Trophoblast cell (in vitro differentiated cells and primary cell): ENCODE data around the gene MRM3.

Experiments
- DNase-seq, 2 donors: peaks; one replicate each; pipeline ENCODE4 v3.0.0-alpha.2; 2016
- H2AFZ ChIP-seq: 2 replicates; pipeline ENCODE4 v1.6.1; 2013; ENCODE audit warnings: low read length, moderate library complexity, mild to moderate bottlenecking; ENCODE audit not compliant: insufficient read depth, poor library complexity
- H2AK5ac ChIP-seq: 2 replicates; pipeline ENCODE4 v1.6.1; 2013; ENCODE audit warnings: mild to moderate bottlenecking, low read length
- H2BK120ac ChIP-seq: 2 replicates; pipeline ENCODE4 v1.6.1; 2013; ENCODE audit warnings: low read length, mild to moderate bottlenecking, moderate library complexity; ENCODE audit not compliant: insufficient read depth, poor library complexity
- H2BK12ac ChIP-seq: 2 replicates; pipeline ENCODE4 v1.6.1; 2013; ENCODE audit warnings: mild to moderate bottlenecking, low read length, moderate library complexity
- H2BK5ac ChIP-seq: 2 replicates; pipeline ENCODE4 v1.6.1; 2013; ENCODE audit warnings: low read length, low read depth, moderate library complexity, mild to moderate bottlenecking; ENCODE audit not compliant: poor library complexity
- H3K14ac ChIP-seq: 2 replicates; pipeline ENCODE4 v1.6.1; 2013; ENCODE audit warnings: mild to moderate bottlenecking, low read length
- H3K18ac ChIP-seq: 2 replicates; pipeline ENCODE4 v1.6.1; 2013; ENCODE audit warnings: mild to moderate bottlenecking, low read length
- H3K23ac ChIP-seq: 2 replicates; pipeline ENCODE4 v1.6.1; 2013; ENCODE audit warnings: low read length
- H3K27ac ChIP-seq: 2 replicates; pipeline ENCODE4 v1.5.1; 2013; ENCODE audit warnings: low read depth, mild to moderate bottlenecking, inconsistent platforms, low read length, moderate library complexity
- H3K27me3 ChIP-seq: 2 replicates; pipeline ENCODE4 v1.6.1; 2013; ENCODE audit warnings: inconsistent platforms, mild to moderate bottlenecking, low read length, moderate library complexity; ENCODE audit not compliant: insufficient read depth
- H3K36me3 ChIP-seq, 2 experiments: 1 replicate in 1 of 2; 2 replicates in 1 of 2; pipeline ENCODE4 v1.6.1; 2013; ENCODE audit warnings: low read length in 2 of 2, mild to moderate bottlenecking in 2 of 2, moderate library complexity in 1 of 2; ENCODE audit not compliant: insufficient read depth in 2 of 2, control insufficient read depth in 1 of 2
- H3K4ac ChIP-seq: 2 replicates; pipeline ENCODE4 v1.6.1; 2013; ENCODE audit warnings: low read depth, mild to moderate bottlenecking, low read length, moderate library complexity
- H3K4me1 ChIP-seq, 2 experiments: 1 replicate in 1 of 2; 2 replicates in 1 of 2; pipeline ENCODE4 v1.6.1; 2013; ENCODE audit warnings: low read length in 2 of 2, mild to moderate bottlenecking in 2 of 2, moderate library complexity in 1 of 2; ENCODE audit not compliant: insufficient read depth in 2 of 2, control insufficient read depth in 1 of 2
- H3K4me2 ChIP-seq: 2 replicates; pipeline ENCODE4 v1.6.1; 2013; ENCODE audit warnings: inconsistent platforms, mild to moderate bottlenecking, low read length, moderate library complexity
- H3K4me3 ChIP-seq: 2 replicates; pipeline ENCODE4 v1.5.1; 2013; ENCODE audit warnings: mild to moderate bottlenecking, low read depth, low read length, inconsistent platforms
- H3K79me1 ChIP-seq: one replicate; pipeline ENCODE4 v1.6.1; 2013; ENCODE audit warnings: low read length
- H3K79me2 ChIP-seq: 2 replicates; pipeline ENCODE4 v1.6.1; 2013; ENCODE audit warnings: low read length, mild to moderate bottlenecking; ENCODE audit not compliant: control insufficient read depth, insufficient read depth, poor library complexity
- H3K9ac ChIP-seq: 2 replicates; pipeline ENCODE4 v1.6.1; 2013; ENCODE audit warnings: mild to moderate bottlenecking, low read length
- H3K9me3 ChIP-seq: 2 replicates; pipeline ENCODE4 v1.6.1; 2013; ENCODE audit warnings: low read depth, mild to moderate bottlenecking, control low read depth, inconsistent platforms, low read length; ENCODE audit not compliant: insufficient read depth
- H4K12ac ChIP-seq: 2 replicates; pipeline ENCODE4 v1.6.1; 2013; ENCODE audit warnings: low read depth, mild to moderate bottlenecking, low read length, moderate library complexity
- H4K8ac ChIP-seq: 2 replicates; pipeline ENCODE4 v1.6.1; 2013; ENCODE audit warnings: low read depth, mild to moderate bottlenecking, low read length, moderate library complexity
- H4K91ac ChIP-seq: one replicate; pipeline ENCODE4 v1.6.1; 2013; ENCODE audit warnings: low read depth, mild to moderate bottlenecking, low read length, moderate library complexity
- WGBS: extraction: QIAGEN DNeasy Blood & Tissue Kit; methylation state at CpG from one replicate; pipeline ENCODE4 v1.1.7; 2013; ENCODE audit warnings: missing lambda C conversion rate; ENCODE audit not compliant: insufficient read length, insufficient coverage; ENCODE audit errors: extremely low coverage; 5-methylcytosine and 5-hydroxymethylcytosine counted together

The MRM3 gene

DNA sequence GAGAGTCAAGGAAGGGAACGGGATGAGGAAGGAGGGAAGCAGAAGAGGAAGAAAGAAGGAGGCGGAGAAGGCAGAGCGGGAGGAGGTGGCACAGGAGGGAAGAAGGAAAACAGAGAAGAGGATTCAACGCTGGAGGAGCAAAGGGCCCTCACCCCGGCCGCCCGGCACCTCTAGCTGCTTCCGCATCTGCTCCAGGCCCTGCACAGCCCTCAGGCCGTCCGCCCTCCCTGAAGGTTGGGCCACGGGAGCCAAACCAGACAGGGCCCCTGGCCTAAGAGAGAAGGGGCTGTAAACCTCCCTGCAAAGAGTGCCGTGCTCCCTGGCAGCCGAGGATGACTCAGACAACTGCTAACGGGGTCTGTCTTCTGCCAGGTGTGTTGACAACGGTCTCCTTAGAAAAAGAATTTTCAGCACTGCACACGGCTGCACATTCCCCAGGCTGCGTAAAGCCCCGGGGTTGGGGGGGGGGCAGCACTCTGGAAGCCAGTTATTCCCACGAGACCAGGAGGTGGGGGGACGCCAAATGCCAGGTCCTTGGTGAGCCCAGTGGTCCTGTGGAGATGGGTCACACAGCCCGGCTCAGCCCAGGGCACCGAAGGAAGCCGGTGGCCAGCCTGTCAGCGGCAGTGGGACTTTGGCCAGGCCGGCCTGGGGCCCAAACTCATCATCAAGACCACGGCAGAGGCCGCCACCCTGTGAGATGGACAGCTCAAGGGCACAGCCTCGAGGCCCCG lies 29.1 kb downstream of the MRM3 start:
- H4K91ac ChIP-seq = peak overlapping the region; percentile 45
- H2BK5ac ChIP-seq = no peak overlapping the region
- peak overlapping the region; percentile 28 for H3K14ac ChIP-seq
- no peak overlapping the region for H2AFZ ChIP-seq
- DNase-seq = no peak
- H4K12ac ChIP-seq = no peak overlapping the region
- no peak overlapping the region for H2BK12ac ChIP-seq
- H3K27me3 ChIP-seq = no peaks in the 10 kb centered on the region
- H3K9ac ChIP-seq = no peak overlapping the region
- H3K9me3 ChIP-seq = peaks cover 11% of the 10 kb centered on the region
- H2BK120ac ChIP-seq = no peak overlapping the region
- no peak overlapping the region for H3K4ac ChIP-seq
- H3K4me3 ChIP-seq = no peak overlapping the region
- no peak overlapping the region for H2AK5ac ChIP-seq
- no peak overlapping the region for H3K23ac ChIP-seq
- H3K36me3 ChIP-seq = peaks cover 34 to 40% of the 10 kb centered on the region in 2 experiments
- H3K27ac ChIP-seq = peak overlapping the region; percentile 80
- H3K79me1 ChIP-seq = no peaks in the 10 kb centered on the region
- no peak overlapping the region for H4K8ac ChIP-seq
- no peak overlapping the region for H3K4me2 ChIP-seq
- no CpG with 5 or more reads among the region's 29 CpGs for WGBS
- H3K79me2 ChIP-seq = no peaks in the 10 kb centered on the region
- H3K4me1 ChIP-seq = peaks cover 9 to 12% of the 10 kb centered on the region in 2 experiments
- peak overlapping the region; percentile 46 for H3K18ac ChIP-seq

DNA sequence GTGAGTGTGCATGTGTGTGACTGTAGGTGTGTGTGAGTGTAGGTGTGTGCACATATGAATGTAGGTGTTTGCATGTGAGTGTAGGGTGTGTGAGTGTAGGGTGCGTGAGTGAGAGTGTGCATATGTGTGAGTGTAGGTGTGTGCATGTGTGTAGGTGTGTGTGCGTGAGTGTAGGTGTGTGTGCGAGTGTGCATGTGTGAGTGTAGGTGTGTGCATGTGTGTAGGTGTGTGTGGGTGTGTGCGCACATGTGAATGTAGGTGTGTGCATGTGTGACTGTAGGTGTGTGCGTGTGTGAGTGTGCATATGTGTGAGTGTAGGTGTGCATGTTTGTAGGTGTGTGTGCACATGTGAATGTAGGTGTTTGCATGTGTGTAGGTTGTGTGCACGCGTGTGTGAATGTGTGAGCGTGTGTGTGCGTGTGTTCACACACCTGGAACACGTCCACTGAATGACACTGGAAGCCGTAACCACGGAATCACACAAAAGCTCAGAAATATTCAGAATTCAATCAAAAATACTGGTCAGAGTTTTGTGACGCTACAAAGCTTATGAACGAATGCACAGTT lies 30.6 kb downstream of the MRM3 start:
- Histone ChIP-seq H4K12ac (no peak overlapping the region), H4K91ac (no peak overlapping the region), H3K4me2 (no peak overlapping the region), H3K27ac (no peak overlapping the region), H2BK5ac (no peak overlapping the region), H3K79me2 (no peaks in the 10 kb centered on the region), H3K4me1 (peaks cover 9 to 12% of the 10 kb centered on the region in 2 experiments), H3K23ac (no peak overlapping the region), H3K18ac (no peak overlapping the region), H3K9me3 (peaks cover 11% of the 10 kb centered on the region), H2BK120ac (no peak overlapping the region), H3K9ac (no peak overlapping the region), H2AK5ac (no peak overlapping the region), H3K4me3 (peak overlapping the region; percentile 58), H3K27me3 (no peaks in the 10 kb centered on the region), H3K14ac (no peak overlapping the region), H2BK12ac (no peak overlapping the region), H2AFZ (no peak overlapping the region), H3K4ac (no peak overlapping the region), H3K79me1 (no peaks in the 10 kb centered on the region), H4K8ac (no peak overlapping the region), H3K36me3 (peaks cover 38 to 45% of the 10 kb centered on the region in 2 experiments)
- no CpG with 5 or more reads among the region's 14 CpGs for whole genome bisulfite sequencing
- no peak for DNase-seq

DNA sequence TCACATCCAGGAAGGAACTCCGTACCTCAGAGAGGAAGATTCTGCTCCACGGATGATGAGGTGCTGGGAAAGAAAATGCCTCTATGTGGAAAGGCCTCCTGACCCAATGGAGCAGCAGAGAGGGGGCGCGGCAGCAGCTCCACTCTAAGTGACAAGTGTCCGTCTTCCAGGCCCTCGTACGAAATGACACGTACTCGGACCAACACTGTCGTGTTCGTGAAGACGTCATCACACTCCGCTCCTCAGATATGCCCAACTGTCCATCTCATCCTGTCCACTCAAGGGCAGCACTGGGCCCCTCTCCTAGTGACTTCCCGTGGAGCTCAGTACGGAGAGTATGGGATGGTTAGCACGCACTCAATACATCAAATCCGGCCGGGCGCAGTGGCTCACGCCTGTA lies 32.2 kb downstream of the MRM3 start:
- no peak overlapping the region for H4K8ac ChIP-seq

DNA sequence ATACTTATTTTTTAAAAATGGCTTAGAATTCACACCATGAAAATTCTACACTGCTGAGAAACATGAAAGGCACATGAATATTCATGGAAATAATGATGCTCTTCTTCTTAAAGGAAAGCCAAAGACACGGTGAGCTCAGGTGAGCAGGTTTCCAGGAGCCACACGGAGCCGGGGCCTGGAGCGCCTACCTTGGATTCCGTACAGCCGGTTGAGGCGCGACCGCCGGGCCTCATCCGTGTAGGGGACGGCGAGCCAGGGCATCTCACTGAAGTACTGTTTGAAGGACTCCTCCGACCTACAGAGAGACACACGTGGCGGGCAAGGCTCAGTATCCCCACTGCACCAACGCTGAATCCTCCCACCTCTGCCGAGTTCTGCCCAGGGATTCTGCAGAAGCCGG lies 37.1 kb downstream of the MRM3 start:
- Histone ChIP-seq H2BK120ac (no peak overlapping the region), H3K36me3 (peaks cover 52 to 62% of the 10 kb centered on the region in 2 experiments), H3K9me3 (no peaks in the 10 kb centered on the region), H3K79me1 (no peaks in the 10 kb centered on the region), H3K4me1 (no peaks in the 10 kb centered on the region), H3K27me3 (no peaks in the 10 kb centered on the region), H4K91ac (no peak overlapping the region), H2BK12ac (no peak overlapping the region), H3K4me2 (no peak overlapping the region), H3K18ac (no peak overlapping the region), H3K27ac (no peak overlapping the region), H3K4ac (no peak overlapping the region), H3K4me3 (no peak overlapping the region), H4K8ac (no peak overlapping the region), H2AFZ (no peak overlapping the region), H3K23ac (no peak overlapping the region), H3K9ac (no peak overlapping the region), H2BK5ac (no peak overlapping the region), H2AK5ac (no peak overlapping the region), H3K79me2 (no peaks in the 10 kb centered on the region), H3K14ac (no peak overlapping the region), H4K12ac (no peak overlapping the region)
- no CpG with 5 or more reads among the region's 19 CpGs for WGBS
- no peak for DNase-seq

More for the DNA sequence above, 32.2 kb downstream of the MRM3 start:
- Histone ChIP-seq H3K36me3 (peaks cover 42 to 53% of the 10 kb centered on the region in 2 experiments), H3K18ac (no peak overlapping the region), H3K4me2 (no peak overlapping the region), H3K4me1 (peaks cover 9 to 12% of the 10 kb centered on the region in 2 experiments), H4K91ac (no peak overlapping the region), H3K79me2 (no peaks in the 10 kb centered on the region), H2AFZ (no peak overlapping the region), H3K27me3 (no peaks in the 10 kb centered on the region), H2AK5ac (no peak overlapping the region), H2BK5ac (no peak overlapping the region), H3K27ac (no peak overlapping the region), H2BK12ac (no peak overlapping the region), H4K12ac (no peak overlapping the region), H3K23ac (no peak overlapping the region), H3K14ac (no peak overlapping the region), H3K9me3 (peaks cover 11% of the 10 kb centered on the region), H3K4me3 (no peak overlapping the region), H2BK120ac (no peak overlapping the region), H3K79me1 (no peaks in the 10 kb centered on the region), H3K9ac (no peak overlapping the region), H3K4ac (no peak overlapping the region)
- no peak for DNase-seq
- WGBS = no CpG with 5 or more reads among the region's 20 CpGs
